HL-60 (cell line): ENCODE measurements around the gene MED26.

Source experiments
- DNase-seq, 2 experiments: peaks; one replicate each; pipeline ENCODE4 v3.0.0-alpha.2; 2010 to 2020; ENCODE audit warnings: low read depth in 1 of 2, low spot score in 1 of 2
- H3K27ac ChIP-seq: fragments of 250-450 bp; sonication (Bioruptor Pico); replicated peaks from 2 replicates; pipeline ENCODE4 v1.5.1; 2020; ENCODE audit warnings: mild to moderate bottlenecking, moderate library complexity
- H3K27me3 ChIP-seq: fragments of 250-450 bp; sonication (Bioruptor Pico); 2 replicates; pipeline ENCODE4 v1.5.1; 2021; ENCODE audit warnings: mild to moderate bottlenecking, moderate library complexity; ENCODE audit not compliant: insufficient read depth, poor library complexity, severe bottlenecking
- H3K4me3 ChIP-seq: replicated peaks from 2 replicates; pipeline ENCODE4 v1.5.1; 2011; ENCODE audit warnings: mild to moderate bottlenecking, control low read depth, low read length; ENCODE audit not compliant: insufficient read depth
- GABPA ChIP-seq: IDR thresholded peaks from 2 replicates; pipeline ENCODE4 v1.6.1; 2012; ENCODE audit warnings: low read depth
- POLR2AphosphoS5 ChIP-seq: IDR thresholded peaks from 2 replicates; pipeline ENCODE4 v1.6.1; 2012; ENCODE audit warnings: low read depth
- SPI1 ChIP-seq: IDR thresholded peaks from 2 replicates; pipeline ENCODE4 v1.6.1; 2012; ENCODE audit warnings: low read depth, mild to moderate bottlenecking, borderline replicate concordance
- TF ChIP-seq, protein P1 (sequence below): IDR thresholded peaks from 2 replicates; pipeline ENCODE4 v1.6.1; 2012; ENCODE audit warnings: low read depth; ENCODE audit not compliant: insufficient replicate concordance
- TF ChIP-seq, protein P2 (sequence below): IDR thresholded peaks from one replicate; pipeline ENCODE4 v1.5.1; 2011; ENCODE audit warnings: low read length, control low read depth, inconsistent platforms; ENCODE audit not compliant: insufficient read depth

MED26 gene

DNA sequence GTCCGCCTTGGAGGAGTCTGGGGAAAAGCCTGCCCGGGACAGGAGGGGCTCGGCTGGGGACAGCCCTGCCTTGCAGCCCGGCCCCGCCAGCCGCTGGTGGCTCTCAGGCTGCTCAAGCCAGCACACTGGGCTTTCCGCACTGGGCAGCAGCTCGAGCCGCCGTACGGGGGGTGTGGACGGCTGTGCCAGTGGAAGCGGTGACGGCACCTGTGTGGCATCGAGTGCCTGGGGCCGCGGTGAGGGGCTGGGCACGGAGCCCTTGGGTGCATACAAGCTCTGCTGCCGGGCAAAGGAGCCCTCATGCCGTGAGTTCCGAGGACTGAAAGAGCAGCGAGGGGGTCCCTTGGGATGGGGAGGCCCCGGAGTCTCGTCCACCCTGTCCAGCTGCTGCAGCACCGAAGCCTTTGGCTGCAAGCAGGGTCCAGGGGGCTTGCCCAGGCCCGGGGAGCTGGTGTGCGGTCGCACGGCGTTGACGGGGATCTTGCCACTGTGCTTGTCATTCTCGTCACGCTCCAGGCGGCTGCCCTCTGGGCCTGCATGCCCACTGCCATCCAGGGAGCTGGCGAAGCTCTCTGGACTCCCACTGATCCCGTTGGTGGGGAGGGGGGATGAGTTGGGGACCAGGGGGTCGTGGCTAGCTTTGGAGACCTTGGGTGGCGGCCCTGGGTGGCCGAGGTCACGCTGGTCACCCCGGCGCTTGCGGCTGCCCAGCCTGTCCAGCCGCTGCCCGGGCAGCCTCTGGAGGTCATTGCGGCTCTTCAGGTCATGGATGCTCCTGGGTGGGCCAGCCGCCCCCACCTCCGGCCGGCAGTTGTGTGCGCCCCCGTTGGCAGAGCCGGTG, 51.1 kb downstream of the MED26 start:
- TF ChIP-seq POLR2AphosphoS5 (no peak), SPI1 (no peak), GABPA (no peak)
- TF ChIP-seq, protein P1, sequence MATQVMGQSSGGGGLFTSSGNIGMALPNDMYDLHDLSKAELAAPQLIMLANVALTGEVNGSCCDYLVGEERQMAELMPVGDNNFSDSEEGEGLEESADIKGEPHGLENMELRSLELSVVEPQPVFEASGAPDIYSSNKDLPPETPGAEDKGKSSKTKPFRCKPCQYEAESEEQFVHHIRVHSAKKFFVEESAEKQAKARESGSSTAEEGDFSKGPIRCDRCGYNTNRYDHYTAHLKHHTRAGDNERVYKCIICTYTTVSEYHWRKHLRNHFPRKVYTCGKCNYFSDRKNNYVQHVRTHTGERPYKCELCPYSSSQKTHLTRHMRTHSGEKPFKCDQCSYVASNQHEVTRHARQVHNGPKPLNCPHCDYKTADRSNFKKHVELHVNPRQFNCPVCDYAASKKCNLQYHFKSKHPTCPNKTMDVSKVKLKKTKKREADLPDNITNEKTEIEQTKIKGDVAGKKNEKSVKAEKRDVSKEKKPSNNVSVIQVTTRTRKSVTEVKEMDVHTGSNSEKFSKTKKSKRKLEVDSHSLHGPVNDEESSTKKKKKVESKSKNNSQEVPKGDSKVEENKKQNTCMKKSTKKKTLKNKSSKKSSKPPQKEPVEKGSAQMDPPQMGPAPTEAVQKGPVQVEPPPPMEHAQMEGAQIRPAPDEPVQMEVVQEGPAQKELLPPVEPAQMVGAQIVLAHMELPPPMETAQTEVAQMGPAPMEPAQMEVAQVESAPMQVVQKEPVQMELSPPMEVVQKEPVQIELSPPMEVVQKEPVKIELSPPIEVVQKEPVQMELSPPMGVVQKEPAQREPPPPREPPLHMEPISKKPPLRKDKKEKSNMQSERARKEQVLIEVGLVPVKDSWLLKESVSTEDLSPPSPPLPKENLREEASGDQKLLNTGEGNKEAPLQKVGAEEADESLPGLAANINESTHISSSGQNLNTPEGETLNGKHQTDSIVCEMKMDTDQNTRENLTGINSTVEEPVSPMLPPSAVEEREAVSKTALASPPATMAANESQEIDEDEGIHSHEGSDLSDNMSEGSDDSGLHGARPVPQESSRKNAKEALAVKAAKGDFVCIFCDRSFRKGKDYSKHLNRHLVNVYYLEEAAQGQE = no peak
- TF ChIP-seq, protein P2, sequence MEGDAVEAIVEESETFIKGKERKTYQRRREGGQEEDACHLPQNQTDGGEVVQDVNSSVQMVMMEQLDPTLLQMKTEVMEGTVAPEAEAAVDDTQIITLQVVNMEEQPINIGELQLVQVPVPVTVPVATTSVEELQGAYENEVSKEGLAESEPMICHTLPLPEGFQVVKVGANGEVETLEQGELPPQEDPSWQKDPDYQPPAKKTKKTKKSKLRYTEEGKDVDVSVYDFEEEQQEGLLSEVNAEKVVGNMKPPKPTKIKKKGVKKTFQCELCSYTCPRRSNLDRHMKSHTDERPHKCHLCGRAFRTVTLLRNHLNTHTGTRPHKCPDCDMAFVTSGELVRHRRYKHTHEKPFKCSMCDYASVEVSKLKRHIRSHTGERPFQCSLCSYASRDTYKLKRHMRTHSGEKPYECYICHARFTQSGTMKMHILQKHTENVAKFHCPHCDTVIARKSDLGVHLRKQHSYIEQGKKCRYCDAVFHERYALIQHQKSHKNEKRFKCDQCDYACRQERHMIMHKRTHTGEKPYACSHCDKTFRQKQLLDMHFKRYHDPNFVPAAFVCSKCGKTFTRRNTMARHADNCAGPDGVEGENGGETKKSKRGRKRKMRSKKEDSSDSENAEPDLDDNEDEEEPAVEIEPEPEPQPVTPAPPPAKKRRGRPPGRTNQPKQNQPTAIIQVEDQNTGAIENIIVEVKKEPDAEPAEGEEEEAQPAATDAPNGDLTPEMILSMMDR = no peak
- no peak overlapping the region for H3K27ac ChIP-seq
- no peaks in the 10 kb centered on the region for H3K27me3 ChIP-seq
- no peak overlapping the region for H3K4me3 ChIP-seq
- DNase-seq = no peak

DNA sequence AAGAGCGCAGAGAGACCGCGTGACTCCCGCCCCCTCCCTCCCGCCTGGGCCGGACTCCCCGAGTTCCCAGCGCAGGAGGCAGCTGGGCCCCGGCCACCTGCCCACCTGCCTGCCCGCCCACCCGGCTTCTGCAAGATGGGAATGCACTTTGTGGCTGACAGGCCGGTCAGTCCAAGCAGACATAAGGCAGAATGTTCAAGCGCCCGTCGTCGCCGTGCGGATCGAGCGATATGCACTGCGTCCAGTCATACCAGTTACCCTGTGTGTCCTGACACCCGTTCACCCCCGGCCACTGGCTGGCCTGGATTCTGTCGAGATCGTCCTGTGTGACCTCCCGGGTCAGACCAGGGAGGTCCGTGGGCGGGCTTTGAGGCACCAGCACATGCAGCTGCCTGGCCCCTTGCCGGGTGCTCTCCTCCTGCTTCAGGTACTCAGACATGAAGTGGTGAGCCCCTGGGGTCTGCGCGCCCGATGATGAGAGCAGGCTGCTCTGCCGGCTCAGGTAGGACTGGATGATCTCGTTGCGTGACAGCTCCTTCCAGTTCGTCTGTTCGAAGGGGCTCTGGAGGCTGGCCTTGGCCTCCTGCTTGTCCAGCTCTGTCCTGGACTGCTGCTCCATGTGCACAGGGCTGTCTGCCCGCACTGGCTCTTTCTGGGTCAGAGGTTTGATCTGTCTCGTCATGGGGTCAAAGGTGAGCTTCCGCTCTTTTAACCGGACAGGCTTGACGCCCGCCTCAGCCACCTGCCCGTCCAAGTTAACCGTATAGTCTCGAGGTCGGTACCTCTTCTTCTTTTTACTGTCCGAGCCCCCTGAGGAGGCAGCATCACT, 51.9 kb downstream of the MED26 start:
- no peak for DNase-seq
- no peak overlapping the region for H3K27ac ChIP-seq
- TF ChIP-seq POLR2AphosphoS5 = no peak
- TF ChIP-seq, protein P2 = no peak
- TF ChIP-seq, protein P1 = no peak
- TF ChIP-seq SPI1 = no peak
- TF ChIP-seq GABPA = no peak
- no peak overlapping the region for H3K4me3 ChIP-seq
- no peaks in the 10 kb centered on the region for H3K27me3 ChIP-seq

DNA sequence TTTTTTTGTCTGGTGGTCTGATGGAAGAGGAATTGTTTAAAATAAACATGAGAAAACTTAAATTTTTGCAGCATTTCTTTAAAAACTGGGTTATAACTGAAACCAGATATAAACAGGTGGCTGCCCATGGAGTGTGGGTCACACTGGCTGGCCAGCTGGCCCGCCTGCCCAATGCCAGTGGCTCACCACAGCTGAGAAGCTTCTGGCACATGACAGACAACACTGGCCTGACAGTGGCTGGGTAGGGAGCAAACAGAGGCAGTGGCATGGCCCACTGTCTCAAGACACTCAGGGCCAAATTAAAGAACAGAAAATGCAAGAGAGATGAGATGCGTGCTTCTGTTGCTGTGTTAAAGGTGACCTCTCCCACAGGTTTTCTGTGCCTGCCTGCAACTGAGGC, 52.7 kb downstream of the MED26 start:
- H3K4me3 ChIP-seq = no peak overlapping the region
- TF ChIP-seq, protein P1 = no peak
- TF ChIP-seq GABPA = no peak
- no peak for TF ChIP-seq SPI1
- TF ChIP-seq POLR2AphosphoS5 = no peak
- H3K27ac ChIP-seq = no peak overlapping the region
- no peaks in the 10 kb centered on the region for H3K27me3 ChIP-seq
- no peak for DNase-seq
